Fibroblast of lung (primary cell): ENCODE data around the gene UTS2. TPM values are rescaled to one million over a fixed set of nuclear protein-coding genes. Genes with fewer than 3 reads are reported as not detected.

Experiments
- DNase-seq, 2 donors: peaks; one replicate each; pipeline versions ENCODE4 v3.0.0 to v3.0.0-alpha.2; 2010; ENCODE audit warnings: low read depth in 2 of 2
- H2AFZ ChIP-seq: 2 replicates; pipeline ENCODE4 v1.5.1; 2012; ENCODE audit warnings: low read length, control low read depth, inconsistent platforms
- H3K27ac ChIP-seq: 2 replicates; pipeline ENCODE4 v1.5.1; 2011; ENCODE audit warnings: low read length, control low read depth; ENCODE audit not compliant: insufficient read depth
- H3K27me3 ChIP-seq: 2 replicates; pipeline ENCODE4 v1.5.1; 2011; ENCODE audit warnings: mild to moderate bottlenecking, low read length; ENCODE audit not compliant: control insufficient read depth, insufficient read depth
- H3K36me3 ChIP-seq: 2 replicates; pipeline ENCODE4 v1.5.1; 2011; ENCODE audit warnings: low read length; ENCODE audit not compliant: control insufficient read depth, insufficient read depth
- H3K4me1 ChIP-seq: 2 replicates; pipeline ENCODE4 v1.5.1; 2011; ENCODE audit warnings: low read length; ENCODE audit not compliant: control insufficient read depth, insufficient read depth; ENCODE audit errors: extremely low read depth
- H3K4me2 ChIP-seq: 2 replicates; pipeline ENCODE4 v1.5.1; 2011; ENCODE audit warnings: low read length, control low read depth; ENCODE audit not compliant: insufficient read depth; ENCODE audit errors: extremely low read depth
- H3K4me3 ChIP-seq, 4 experiments: fragments of 200-600 bp in 1 of 4; sonication (generic) in 1 of 4; replicated peaks in 1 of 4; 2 replicates each; pipeline ENCODE4 v1.5.1; 2011 to 2016; ENCODE audit warnings: low read length in 4 of 4, low read depth in 3 of 4, mild to moderate bottlenecking in 3 of 4, control low read depth in 2 of 4, inconsistent platforms in 1 of 4, mixed read lengths in 1 of 4; ENCODE audit not compliant: insufficient read depth in 1 of 4; ENCODE audit errors: control extremely low read depth in 1 of 4
- H3K79me2 ChIP-seq: 2 replicates; pipeline ENCODE4 v1.5.1; 2012; ENCODE audit warnings: mild to moderate bottlenecking, low read length, inconsistent platforms; ENCODE audit not compliant: control insufficient read depth, insufficient read depth
- H3K9ac ChIP-seq: 2 replicates; pipeline ENCODE4 v1.5.1; 2011; ENCODE audit warnings: mild to moderate bottlenecking, low read length, control low read depth; ENCODE audit not compliant: insufficient read depth
- H3K9me3 ChIP-seq: 2 replicates; pipeline ENCODE4 v1.5.1; 2012; ENCODE audit warnings: low read depth, low read length; ENCODE audit not compliant: control insufficient read depth, insufficient read depth
- H4K20me1 ChIP-seq: 2 replicates; pipeline ENCODE4 v1.5.1; 2011; ENCODE audit warnings: low read length; ENCODE audit not compliant: control insufficient read depth, insufficient read depth; ENCODE audit errors: extremely low read depth
- EZH2 ChIP-seq: IDR thresholded peaks from 2 replicates; pipeline ENCODE4 v1.5.1; 2012; ENCODE audit warnings: low read length, control low read depth, mild to moderate bottlenecking; ENCODE audit errors: missing control alignments
- polyA plus RNA-seq, 2 donors: library from polyadenylated mRNA; depleted of rRNA in 1 of 2; stranded (reverse) in 1 of 2; unstranded in 1 of 2; fragments of >200 nt; gene quantifications; 2 replicates each; pipeline ENCODE4 v1.2.1, GENCODE V29; 2011 to 2012; ENCODE audit warnings: missing spikeins in 1 of 2
- total RNA-seq: library from RNA; depleted of rRNA; stranded (reverse); fragments of >200 nt; gene quantifications from 2 replicates; pipeline ENCODE4 v1.2.1, GENCODE V29; 2014
- TF ChIP-seq, protein P1 (sequence below), 2 donors: IDR thresholded peaks in 1 of 2; conservative IDR thresholded peaks in 1 of 2; 1 replicate in 1 of 2; 2 replicates in 1 of 2; pipeline ENCODE4 v1.5.1; 2011 to 2012; ENCODE audit warnings: low read length in 2 of 2, control low read depth in 1 of 2, inconsistent platforms in 1 of 2, low read depth in 1 of 2, mild to moderate bottlenecking in 1 of 2

Gene UTS2
- total and polyA plus RNA-seq, 2 donors (not counting 1 experiment from before 2014, with no cell fraction given), result not detected

DNA sequence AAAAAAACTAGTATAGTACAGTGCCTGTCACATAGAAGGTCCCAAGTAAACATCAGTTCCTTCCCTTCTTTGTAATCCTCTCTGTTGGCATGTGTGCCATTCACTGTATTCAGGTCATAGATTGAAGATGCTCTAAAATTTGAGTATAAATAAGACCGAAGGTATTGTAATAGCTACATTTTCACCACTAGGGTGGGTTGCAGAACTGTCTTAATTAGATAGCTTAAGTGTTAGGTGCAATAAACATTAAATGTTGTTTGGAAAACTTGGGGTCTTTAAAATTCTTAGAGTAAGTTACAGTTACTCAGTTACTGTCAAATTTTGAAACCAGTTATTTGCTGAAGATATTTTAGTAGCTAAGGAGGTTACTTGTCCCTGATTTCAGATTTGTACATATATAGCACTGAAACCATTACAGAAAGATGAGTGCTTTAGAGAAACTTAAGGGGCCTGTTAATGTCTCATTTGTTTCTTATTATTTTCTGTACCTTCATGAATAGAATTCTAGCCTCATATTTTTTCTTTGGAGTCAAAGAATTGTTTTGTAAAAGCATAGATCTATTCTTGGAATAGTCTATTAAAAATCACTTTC, 44.5 kb downstream of the UTS2 start:
- H3K4me1 ChIP-seq, result peaks cover 2% of the 10 kb centered on the region
- no peak overlapping the region for H3K9ac ChIP-seq
- peaks cover 4% of the 10 kb centered on the region for H3K36me3 ChIP-seq
- no peaks in the 10 kb centered on the region for H3K79me2 ChIP-seq
- no peak overlapping the region for H3K4me3 ChIP-seq
- TF ChIP-seq, protein P1, sequence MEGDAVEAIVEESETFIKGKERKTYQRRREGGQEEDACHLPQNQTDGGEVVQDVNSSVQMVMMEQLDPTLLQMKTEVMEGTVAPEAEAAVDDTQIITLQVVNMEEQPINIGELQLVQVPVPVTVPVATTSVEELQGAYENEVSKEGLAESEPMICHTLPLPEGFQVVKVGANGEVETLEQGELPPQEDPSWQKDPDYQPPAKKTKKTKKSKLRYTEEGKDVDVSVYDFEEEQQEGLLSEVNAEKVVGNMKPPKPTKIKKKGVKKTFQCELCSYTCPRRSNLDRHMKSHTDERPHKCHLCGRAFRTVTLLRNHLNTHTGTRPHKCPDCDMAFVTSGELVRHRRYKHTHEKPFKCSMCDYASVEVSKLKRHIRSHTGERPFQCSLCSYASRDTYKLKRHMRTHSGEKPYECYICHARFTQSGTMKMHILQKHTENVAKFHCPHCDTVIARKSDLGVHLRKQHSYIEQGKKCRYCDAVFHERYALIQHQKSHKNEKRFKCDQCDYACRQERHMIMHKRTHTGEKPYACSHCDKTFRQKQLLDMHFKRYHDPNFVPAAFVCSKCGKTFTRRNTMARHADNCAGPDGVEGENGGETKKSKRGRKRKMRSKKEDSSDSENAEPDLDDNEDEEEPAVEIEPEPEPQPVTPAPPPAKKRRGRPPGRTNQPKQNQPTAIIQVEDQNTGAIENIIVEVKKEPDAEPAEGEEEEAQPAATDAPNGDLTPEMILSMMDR (conservative IDR thresholded peaks at IDR 0.05 in 1 of 2, IDR thresholded peaks at IDR 0.05 in 1 of 2; ENCODE audit: low read depth in 1 of 2, low read length in 2 of 2), result peak; percentile 31 to 52
- TF ChIP-seq EZH2, result no peak
- H3K27me3 ChIP-seq, result no peaks in the 10 kb centered on the region
- H2AFZ ChIP-seq, result no peak overlapping the region
- H4K20me1 ChIP-seq, result no peaks in the 10 kb centered on the region
- H3K4me2 ChIP-seq, result no peak overlapping the region
- DNase-seq, result peak; percentile 42 to 74
- no peaks in the 10 kb centered on the region for H3K9me3 ChIP-seq
- H3K27ac ChIP-seq, result no peak overlapping the region

DNA sequence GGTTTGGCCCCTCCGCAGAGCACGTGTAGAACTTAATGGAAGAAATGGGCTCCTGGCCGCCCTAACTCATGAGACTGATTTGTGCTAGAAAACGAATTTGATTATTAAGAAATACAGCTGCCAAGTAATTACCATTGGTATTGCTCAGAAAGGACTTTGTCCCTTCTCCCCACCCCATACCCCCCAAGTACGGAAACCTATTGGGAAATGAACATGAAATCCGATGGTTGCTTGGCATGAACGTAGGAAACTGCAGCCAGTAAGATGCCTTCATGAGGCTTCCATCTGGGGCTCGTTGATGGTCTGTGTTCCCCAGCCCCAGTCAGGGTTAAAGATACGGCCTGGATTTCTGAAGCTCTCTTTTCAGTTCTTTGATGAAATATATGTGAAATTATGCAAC, 47.4 kb downstream of the UTS2 start:
- Histone ChIP-seq H3K4me1 (peaks cover 2% of the 10 kb centered on the region), H3K27ac (no peak overlapping the region), H3K4me2 (no peak overlapping the region), H3K4me3 (no peak overlapping the region), H2AFZ (no peak overlapping the region), H3K9ac (no peak overlapping the region), H4K20me1 (no peaks in the 10 kb centered on the region), H3K9me3 (no peaks in the 10 kb centered on the region), H3K79me2 (no peaks in the 10 kb centered on the region), H3K27me3 (no peaks in the 10 kb centered on the region), H3K36me3 (peaks cover 2% of the 10 kb centered on the region)
- TF ChIP-seq EZH2, result no peak
- DNase-seq, result no peak

Other genes with a start within 250 kb of the UTS2 start
- 76.3 and 106 TPM in 2 replicates for gene VAMP3, start 81.8 kb downstream of the UTS2 start, total RNA-seq
- gene VAMP3, start 81.8 kb downstream of the UTS2 start, polyA plus RNA-seq, result 221 and 257 TPM in 2 replicates
- 10.3 and 18.8 TPM in 2 replicates for gene PER3, start 68.8 kb downstream of the UTS2 start, total RNA-seq
- gene PER3, start 68.8 kb downstream of the UTS2 start, polyA plus RNA-seq, result 10.3 and 16.6 TPM in 2 replicates
- gene TNFRSF9, start 87.8 kb upstream of the UTS2 start, total RNA-seq, result under 0.01 TPM in 1 of 2 replicates, not detected in the other
- 0.02 TPM in 1 of 2 replicates, not detected in the other for gene TNFRSF9, start 87.8 kb upstream of the UTS2 start, polyA plus RNA-seq
- 251 and 264 TPM in 2 replicates for gene PARK7, start 108.6 kb upstream of the UTS2 start, total RNA-seq
- gene PARK7, start 108.6 kb upstream of the UTS2 start, polyA plus RNA-seq, result 513 and 651 TPM in 2 replicates
- 46.2 and 53.9 TPM in 2 replicates for gene ERRFI1, start 173.2 kb upstream of the UTS2 start, total RNA-seq
- 78.2 and 105 TPM in 2 replicates for gene ERRFI1, start 173.2 kb upstream of the UTS2 start, polyA plus RNA-seq